Uterus (tissue), 2 donors: ENCODE measurements around the gene CUBN.

Experiments used
- CTCF ChIP-seq, 4 experiments: fragments of 200-600 bp in 2 of 4; fragments of 450-650 bp in 2 of 4; sonication (generic) in 2 of 4; IDR thresholded peaks; one replicate each; pipeline ENCODE4 v1.5.1; 2016 to 2019; ENCODE audit warnings: antibody characterized with exemption in 4 of 4, mild to moderate bottlenecking in 2 of 4, moderate library complexity in 1 of 4
- POLR2A ChIP-seq, 2 donors: fragments of 450-650 bp; IDR thresholded peaks; one replicate each; pipeline ENCODE4 v1.6.1; 2016; ENCODE audit warnings: antibody characterized with exemption in 2 of 2, mild to moderate bottlenecking in 1 of 2, moderate library complexity in 1 of 2

GRCh38 chr10:16789261-16789660 lies 340.4 kb downstream of the CUBN start:
- TF ChIP-seq CTCF (IDR thresholded peaks at IDR 0.05) (no peak), POLR2A (IDR thresholded peaks at IDR 0.05) (no peak)
